Astrocyte (in vitro differentiated cells and primary cell): ENCODE data around the gene CLK2. TPM values are rescaled to one million over a fixed set of nuclear protein-coding genes. Genes with fewer than 3 reads are reported as not detected.

Experiments used
- DNase-seq: peaks from one replicate; pipeline ENCODE4 v3.0.0-alpha.2; 2010; ENCODE audit warnings: low read depth
- FAIRE-seq: peaks from 2 replicates; lab custom pipeline; 2011; peaks lifted over from hg19 to GRCh38; lab: Jason Lieb, UNC
- H2AFZ ChIP-seq: 2 replicates; pipeline ENCODE4 v1.6.0; 2012; ENCODE audit warnings: low read depth, low read length, inconsistent platforms
- H3K27ac ChIP-seq: 2 replicates; pipeline ENCODE4 v1.5.1; 2011; ENCODE audit warnings: low read depth, low read length, inconsistent platforms
- H3K27me3 ChIP-seq: 2 replicates; pipeline ENCODE4 v1.6.0; 2011; ENCODE audit warnings: low read length, inconsistent platforms; ENCODE audit not compliant: insufficient read depth
- H3K36me3 ChIP-seq: 2 replicates; pipeline ENCODE4 v1.5.1; 2011; ENCODE audit warnings: low read length, inconsistent platforms; ENCODE audit not compliant: insufficient read depth
- H3K4me1 ChIP-seq: 2 replicates; pipeline ENCODE4 v1.5.1; 2011; ENCODE audit warnings: low read length, inconsistent platforms; ENCODE audit not compliant: insufficient read depth
- H3K4me2 ChIP-seq: 2 replicates; pipeline ENCODE4 v1.6.0; 2012; ENCODE audit warnings: low read length, inconsistent platforms
- H3K4me3 ChIP-seq: 2 replicates; pipeline ENCODE4 v1.5.1; 2011; ENCODE audit warnings: low read depth, mild to moderate bottlenecking, low read length, inconsistent platforms; ENCODE audit not compliant: insufficient read depth
- H3K79me2 ChIP-seq: 2 replicates; pipeline ENCODE4 v1.6.0; 2012; ENCODE audit warnings: mild to moderate bottlenecking, low read length, inconsistent platforms; ENCODE audit not compliant: insufficient read depth
- H3K9ac ChIP-seq: 2 replicates; pipeline ENCODE4 v1.6.0; 2012; ENCODE audit warnings: mild to moderate bottlenecking, low read length, inconsistent platforms
- H3K9me3 ChIP-seq: 2 replicates; pipeline ENCODE4 v1.5.1; 2012; ENCODE audit warnings: low read depth, mild to moderate bottlenecking, low read length, inconsistent platforms; ENCODE audit not compliant: insufficient read depth
- H4K20me1 ChIP-seq: 2 replicates; pipeline ENCODE4 v1.6.0; 2012; ENCODE audit warnings: low read length, inconsistent platforms; ENCODE audit not compliant: insufficient read depth
- H3K27ac Mint-ChIP-seq: one replicate; pipeline ENCODE4 v1.8.0; 2021; ENCODE audit warnings: mild to moderate bottlenecking, mixed read lengths; ENCODE audit not compliant: unreplicated experiment
- H3K27me3 Mint-ChIP-seq: one replicate; pipeline ENCODE4 v1.8.0; 2021; ENCODE audit warnings: low read depth, mixed read lengths; ENCODE audit not compliant: unreplicated experiment
- H3K36me3 Mint-ChIP-seq: one replicate; pipeline ENCODE4 v1.8.0; 2021; ENCODE audit warnings: low read depth, mixed read lengths; ENCODE audit not compliant: unreplicated experiment
- H3K4me1 Mint-ChIP-seq: one replicate; pipeline ENCODE4 v1.8.0; 2021; ENCODE audit warnings: low read depth, mixed read lengths; ENCODE audit not compliant: unreplicated experiment
- H3K4me3 Mint-ChIP-seq: one replicate; pipeline ENCODE4 v1.8.0; 2021; ENCODE audit warnings: mild to moderate bottlenecking, moderate library complexity, mixed read lengths; ENCODE audit not compliant: unreplicated experiment
- H3K9me3 Mint-ChIP-seq: one replicate; pipeline ENCODE4 v1.8.0; 2021; ENCODE audit warnings: mild to moderate bottlenecking, mixed read lengths; ENCODE audit not compliant: unreplicated experiment
- EZH2 ChIP-seq: IDR thresholded peaks from 2 replicates; pipeline ENCODE4 v1.6.1; 2012; ENCODE audit warnings: mild to moderate bottlenecking, low read length, inconsistent platforms; ENCODE audit not compliant: insufficient read depth
- total RNA-seq: library from RNA; stranded (reverse); gene quantifications from 2 replicates; pipeline ENCODE4 v1.2.1, GENCODE V29; 2021
- TF ChIP-seq, protein P1 (sequence below): IDR thresholded peaks from 2 replicates; pipeline ENCODE4 v1.5.1; 2011; ENCODE audit warnings: low read depth, mild to moderate bottlenecking, inconsistent platforms, low read length, moderate library complexity; ENCODE audit not compliant: insufficient read depth

Gene CLK2
- total RNA-seq, 1 donor from 2014 or later: 31.7 TPM

DNA sequence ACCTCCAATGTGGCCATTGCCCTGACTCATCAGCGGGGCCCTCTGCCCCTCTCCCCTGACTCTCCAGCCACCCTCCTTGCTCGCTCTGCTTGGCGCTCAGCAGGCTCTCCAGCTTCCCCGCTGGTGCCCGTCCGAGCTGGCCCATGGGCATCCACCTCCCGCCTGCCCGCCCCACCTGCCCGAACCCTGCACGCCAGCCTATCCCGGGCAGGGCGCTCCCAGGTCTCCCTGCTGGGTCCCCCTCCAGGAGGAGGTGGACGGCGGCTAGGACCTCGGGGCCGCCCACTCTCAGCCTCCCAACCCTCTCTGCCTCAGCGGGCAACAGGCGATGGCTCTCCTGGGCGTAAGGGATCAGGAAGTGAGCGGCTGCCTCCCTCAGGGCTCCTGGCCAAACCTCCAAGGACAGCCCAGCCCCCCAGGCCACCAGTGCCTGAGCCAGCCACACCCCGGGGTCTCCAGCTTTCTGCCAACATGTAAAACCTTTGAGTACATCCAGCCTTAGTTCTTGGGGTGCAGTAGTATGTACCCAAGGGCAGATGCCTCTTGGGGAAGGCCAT lies 14.8 kb upstream of the CLK2 start:
- H3K27ac Mint-ChIP-seq: no peak overlapping the region
- Histone ChIP-seq H3K4me1 (no peaks in the 10 kb centered on the region), H3K4me2 (no peak overlapping the region), H3K36me3 (no peaks in the 10 kb centered on the region), H4K20me1 (no peaks in the 10 kb centered on the region), H2AFZ (no peak overlapping the region), H3K27me3 (peaks cover 2% of the 10 kb centered on the region), H3K27ac (no peak overlapping the region), H3K79me2 (no peaks in the 10 kb centered on the region), H3K9ac (no peak overlapping the region), H3K9me3 (no peaks in the 10 kb centered on the region), H3K4me3 (no peak overlapping the region)
- peaks cover 2% of the 10 kb centered on the region for H3K9me3 Mint-ChIP-seq
- FAIRE-seq (no peak), DNase-seq (no peak)
- peaks cover 9% of the 10 kb centered on the region for H3K36me3 Mint-ChIP-seq
- no peak overlapping the region for H3K4me3 Mint-ChIP-seq
- H3K4me1 Mint-ChIP-seq: no peaks in the 10 kb centered on the region
- TF ChIP-seq, protein P1, sequence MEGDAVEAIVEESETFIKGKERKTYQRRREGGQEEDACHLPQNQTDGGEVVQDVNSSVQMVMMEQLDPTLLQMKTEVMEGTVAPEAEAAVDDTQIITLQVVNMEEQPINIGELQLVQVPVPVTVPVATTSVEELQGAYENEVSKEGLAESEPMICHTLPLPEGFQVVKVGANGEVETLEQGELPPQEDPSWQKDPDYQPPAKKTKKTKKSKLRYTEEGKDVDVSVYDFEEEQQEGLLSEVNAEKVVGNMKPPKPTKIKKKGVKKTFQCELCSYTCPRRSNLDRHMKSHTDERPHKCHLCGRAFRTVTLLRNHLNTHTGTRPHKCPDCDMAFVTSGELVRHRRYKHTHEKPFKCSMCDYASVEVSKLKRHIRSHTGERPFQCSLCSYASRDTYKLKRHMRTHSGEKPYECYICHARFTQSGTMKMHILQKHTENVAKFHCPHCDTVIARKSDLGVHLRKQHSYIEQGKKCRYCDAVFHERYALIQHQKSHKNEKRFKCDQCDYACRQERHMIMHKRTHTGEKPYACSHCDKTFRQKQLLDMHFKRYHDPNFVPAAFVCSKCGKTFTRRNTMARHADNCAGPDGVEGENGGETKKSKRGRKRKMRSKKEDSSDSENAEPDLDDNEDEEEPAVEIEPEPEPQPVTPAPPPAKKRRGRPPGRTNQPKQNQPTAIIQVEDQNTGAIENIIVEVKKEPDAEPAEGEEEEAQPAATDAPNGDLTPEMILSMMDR: no peak
- no peak for TF ChIP-seq EZH2
- H3K27me3 Mint-ChIP-seq: peaks cover 26% of the 10 kb centered on the region

DNA sequence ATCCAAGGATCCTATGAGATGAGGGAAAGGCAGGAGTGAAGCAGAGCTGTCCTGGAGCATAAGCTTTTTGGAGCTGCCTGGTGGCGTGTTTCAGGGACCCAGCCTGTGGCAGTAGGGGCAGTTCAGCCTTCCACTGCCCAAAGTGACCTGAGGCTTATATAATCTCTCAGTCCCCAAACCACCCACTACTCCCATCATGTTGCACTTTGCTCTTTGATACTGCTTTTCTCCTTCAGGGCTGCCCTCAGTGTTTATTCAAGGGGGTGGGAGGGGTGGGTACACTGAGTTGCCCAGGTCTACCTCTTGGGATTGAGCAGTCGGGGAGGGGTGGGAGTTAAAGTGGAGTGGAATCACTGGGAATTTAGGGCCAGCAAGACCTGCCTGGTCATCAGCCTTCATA lies 13.2 kb upstream of the CLK2 start:
- no peak for TF ChIP-seq EZH2
- TF ChIP-seq, protein P1: no peak
- Mint-ChIP-seq H3K4me1 (no peaks in the 10 kb centered on the region), H3K36me3 (peaks cover 9% of the 10 kb centered on the region), H3K27me3 (peaks cover 21% of the 10 kb centered on the region), H3K9me3 (peaks cover 2% of the 10 kb centered on the region), H3K4me3 (no peak overlapping the region), H3K27ac (no peak overlapping the region)
- H3K9ac ChIP-seq: no peak overlapping the region
- H3K27ac ChIP-seq: no peak overlapping the region
- no peaks in the 10 kb centered on the region for H3K27me3 ChIP-seq
- DNase-seq (no peak), FAIRE-seq (no peak)
- H3K4me1 ChIP-seq: no peaks in the 10 kb centered on the region
- no peak overlapping the region for H2AFZ ChIP-seq
- H4K20me1 ChIP-seq: no peaks in the 10 kb centered on the region
- no peaks in the 10 kb centered on the region for H3K79me2 ChIP-seq
- H3K36me3 ChIP-seq: no peaks in the 10 kb centered on the region
- H3K4me3 ChIP-seq: no peak overlapping the region
- no peak overlapping the region for H3K4me2 ChIP-seq
- H3K9me3 ChIP-seq: no peaks in the 10 kb centered on the region

DNA sequence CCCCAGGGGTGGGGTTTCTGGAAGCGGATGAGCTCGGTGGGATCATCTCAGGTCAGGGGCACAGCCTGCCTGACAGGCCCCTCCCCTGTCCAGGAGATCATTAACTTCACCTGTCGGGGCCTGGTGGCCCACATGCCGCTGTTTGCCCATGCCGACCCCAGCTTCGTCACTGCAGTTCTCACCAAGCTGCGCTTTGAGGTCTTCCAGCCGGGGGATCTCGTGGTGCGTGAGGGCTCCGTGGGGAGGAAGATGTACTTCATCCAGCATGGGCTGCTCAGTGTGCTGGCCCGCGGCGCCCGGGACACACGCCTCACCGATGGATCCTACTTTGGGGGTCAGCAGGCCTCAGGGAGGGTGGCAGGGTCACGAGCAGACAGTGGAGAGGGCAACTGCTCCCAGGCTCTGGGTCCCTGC lies 12.3 kb upstream of the CLK2 start:
- no peak overlapping the region for H3K9ac ChIP-seq
- no peak overlapping the region for H3K4me3 ChIP-seq
- no peaks in the 10 kb centered on the region for H3K79me2 ChIP-seq
- no peak overlapping the region for H3K27ac Mint-ChIP-seq
- peaks cover 17% of the 10 kb centered on the region for H3K27me3 Mint-ChIP-seq
- TF ChIP-seq, protein P1: no peak
- TF ChIP-seq EZH2: no peak
- H3K27me3 ChIP-seq: no peaks in the 10 kb centered on the region
- FAIRE-seq (no peak), DNase-seq (no peak)
- no peak overlapping the region for H3K27ac ChIP-seq
- H3K4me2 ChIP-seq: no peak overlapping the region
- no peaks in the 10 kb centered on the region for H4K20me1 ChIP-seq
- no peak overlapping the region for H2AFZ ChIP-seq
- no peaks in the 10 kb centered on the region for H3K9me3 ChIP-seq
- peaks cover 2% of the 10 kb centered on the region for H3K9me3 Mint-ChIP-seq
- H3K4me3 Mint-ChIP-seq: no peak overlapping the region
- H3K4me1 ChIP-seq: no peaks in the 10 kb centered on the region
- no peaks in the 10 kb centered on the region for H3K4me1 Mint-ChIP-seq
- H3K36me3 ChIP-seq: no peaks in the 10 kb centered on the region
- peaks cover 9% of the 10 kb centered on the region for H3K36me3 Mint-ChIP-seq
